ENCODE data around the gene ATP10A.

ATP10A gene

GRCh38 chr15:25795061-25795460 is 68.1 kb downstream of the ATP10A start:
- peaks cover 10% of the 10 kb centered on the region for H3K36me3 Mint-ChIP-seq
- peaks cover 53% of the 10 kb centered on the region for H3K4me1 Mint-ChIP-seq
- no peak for DNase-seq
- H3K4me3 Mint-ChIP-seq = no peak overlapping the region
- no peaks in the 10 kb centered on the region for H3K27me3 Mint-ChIP-seq
- CTCF ChIA-PET = interaction anchor here (1.9 kb wide), 1 partner anchor 66 kb away, joined by 5 read pairs; no protein-coding TSS in a partner anchor
- H3K9me3 Mint-ChIP-seq = no peaks in the 10 kb centered on the region
- no peak overlapping the region for H3K27ac Mint-ChIP-seq

- Mint-ChIP-seq H3K27ac (no peak overlapping the region), H3K9me3 (no peaks in the 10 kb centered on the region), H3K27me3 (no peaks in the 10 kb centered on the region), H3K4me3 (no peak overlapping the region), H3K36me3 (peaks cover 3% of the 10 kb centered on the region), H3K4me1 (peaks cover 50% of the 10 kb centered on the region)
- CTCF ChIA-PET = no interaction called here
- no peak for DNase-seq
Observed at GRCh38 chr15:25793354-25794050, 69.6 kb downstream of the ATP10A start.

DNA sequence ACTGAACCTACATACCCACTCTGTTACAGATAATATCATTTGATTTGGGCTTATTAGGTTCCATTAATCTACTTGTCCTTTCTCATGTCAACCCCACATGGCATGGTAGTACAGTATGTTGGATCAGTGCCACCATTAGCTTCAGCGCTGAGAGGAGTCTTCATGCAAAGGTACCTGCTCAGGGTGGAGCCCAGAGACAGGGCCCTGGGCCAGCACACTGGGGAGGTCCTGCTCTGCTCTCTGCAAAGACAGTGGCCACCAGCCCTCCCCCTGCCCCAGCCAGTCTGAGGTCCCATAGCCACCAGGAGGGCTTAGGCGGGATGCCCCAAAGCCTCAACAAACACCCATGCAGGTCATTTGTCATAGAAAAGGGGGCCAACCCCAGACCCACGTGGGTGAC is 71.0 kb downstream of the ATP10A start:
- peaks cover 3% of the 10 kb centered on the region for H3K36me3 Mint-ChIP-seq
- peaks cover 57% of the 10 kb centered on the region for H3K4me1 Mint-ChIP-seq
- H3K4me3 Mint-ChIP-seq = no peak overlapping the region
- no peak for DNase-seq
- no peak overlapping the region for H3K27ac Mint-ChIP-seq
- H3K27me3 Mint-ChIP-seq = no peaks in the 10 kb centered on the region
- CTCF ChIA-PET = no interaction called here
- H3K9me3 Mint-ChIP-seq = no peaks in the 10 kb centered on the region

DNA sequence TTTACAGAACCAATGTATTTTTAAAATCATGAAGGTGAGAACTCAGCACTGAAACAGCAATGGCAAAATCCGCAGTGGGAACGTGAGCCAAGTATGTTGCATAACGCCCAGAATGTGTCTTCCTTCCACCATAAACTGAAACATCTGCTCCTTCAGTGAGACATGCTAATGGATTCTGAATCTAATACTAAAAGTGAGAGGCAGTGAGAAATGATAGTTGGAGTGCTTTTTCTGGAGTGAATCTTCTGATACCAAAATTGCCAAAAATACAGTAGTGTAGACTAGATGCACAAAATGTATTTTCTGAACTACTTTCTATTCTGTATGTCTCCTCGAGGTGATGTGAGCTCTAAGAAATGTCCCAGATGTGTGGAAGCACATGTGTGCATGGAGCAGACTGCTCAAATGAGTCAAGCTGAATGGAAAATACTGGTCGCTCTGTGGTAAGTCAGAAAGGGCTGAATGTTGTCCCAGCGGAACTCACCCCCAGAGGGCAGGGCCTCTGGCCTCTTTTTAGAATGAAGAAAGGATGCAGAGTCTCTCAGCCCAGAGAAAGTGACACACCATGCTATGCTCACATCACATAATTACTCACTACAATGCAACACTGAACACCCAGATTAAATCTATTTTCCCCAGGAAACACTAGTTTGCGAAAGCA is 73.0 kb downstream of the ATP10A start:
- DNase-seq = peak; percentile 28
- Mint-ChIP-seq H3K9me3 (no peaks in the 10 kb centered on the region), H3K4me3 (no peak overlapping the region), H3K27ac (no peak overlapping the region), H3K36me3 (peaks cover 1% of the 10 kb centered on the region), H3K27me3 (no peaks in the 10 kb centered on the region), H3K4me1 (peaks cover 46% of the 10 kb centered on the region)
- CTCF ChIA-PET = interaction anchor here (0.7 kb wide), 1 partner anchor 26 kb away, joined by 3 read pairs; no protein-coding TSS in a partner anchor

- Mint-ChIP-seq H3K9me3 (no peaks in the 10 kb centered on the region), H3K4me1 (peaks cover 44% of the 10 kb centered on the region), H3K36me3 (no peaks in the 10 kb centered on the region), H3K4me3 (no peak overlapping the region), H3K27me3 (no peaks in the 10 kb centered on the region), H3K27ac (no peak overlapping the region)
- CTCF ChIA-PET = no interaction called here
- no peak for DNase-seq
Observed at GRCh38 chr15:25789616-25789999, 73.5 kb downstream of the ATP10A start.

- no peak overlapping the region for H3K4me3 Mint-ChIP-seq
- H3K9me3 Mint-ChIP-seq = no peaks in the 10 kb centered on the region
- no peak for DNase-seq
- peak overlapping the region; percentile 45 for H3K27ac Mint-ChIP-seq
- H3K27me3 Mint-ChIP-seq = no peaks in the 10 kb centered on the region
- CTCF ChIA-PET = interaction anchor here (0.8 kb wide), 1 partner anchor 145 kb away, joined by 3 read pairs; no protein-coding TSS in a partner anchor
- no peaks in the 10 kb centered on the region for H3K36me3 Mint-ChIP-seq
- peaks cover 44% of the 10 kb centered on the region for H3K4me1 Mint-ChIP-seq
Observed at GRCh38 chr15:25789211-25789610, 73.9 kb downstream of the ATP10A start.

DNA sequence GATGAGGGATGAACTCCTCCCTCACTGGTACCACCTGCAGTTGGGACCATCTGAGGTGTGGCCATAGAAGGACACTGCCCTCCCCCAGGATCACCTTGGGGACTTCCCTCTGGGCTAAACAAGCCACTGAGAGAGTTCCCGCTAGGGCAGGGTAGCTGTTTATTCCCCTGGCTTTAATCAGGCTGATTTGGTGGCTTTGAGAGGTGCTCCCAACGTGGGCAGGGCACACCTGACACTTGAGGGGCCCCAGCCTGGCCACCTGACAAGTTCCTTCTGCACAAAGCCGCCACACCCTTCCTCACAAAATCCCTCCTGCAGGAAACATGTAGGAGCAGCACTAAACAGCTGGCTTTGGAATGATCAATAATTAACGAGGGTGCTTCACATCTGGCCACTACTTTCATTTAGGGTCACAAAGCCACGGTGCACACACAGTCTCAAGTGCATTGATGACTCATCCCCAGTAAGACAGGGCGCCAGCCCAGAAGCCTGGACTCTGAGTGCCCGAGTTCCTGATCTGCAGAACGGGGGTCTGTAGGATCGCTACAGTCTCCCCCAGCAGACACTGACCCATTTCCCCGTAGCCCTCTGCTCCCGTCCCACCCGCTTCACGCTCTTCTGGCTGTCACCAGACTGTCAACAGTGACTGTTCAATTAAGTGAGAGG is 75.1 kb downstream of the ATP10A start:
- no peak for DNase-seq
- Mint-ChIP-seq H3K9me3 (no peaks in the 10 kb centered on the region), H3K36me3 (no peaks in the 10 kb centered on the region), H3K4me3 (no peak overlapping the region), H3K27ac (no peak overlapping the region), H3K27me3 (no peaks in the 10 kb centered on the region), H3K4me1 (peaks cover 46% of the 10 kb centered on the region)
- CTCF ChIA-PET = interaction anchor here (0.5 to 0.8 kb wide), 2 partner anchors 41 to 146 kb away, joined by 3 read pairs; no protein-coding TSS in a partner anchor

DNA sequence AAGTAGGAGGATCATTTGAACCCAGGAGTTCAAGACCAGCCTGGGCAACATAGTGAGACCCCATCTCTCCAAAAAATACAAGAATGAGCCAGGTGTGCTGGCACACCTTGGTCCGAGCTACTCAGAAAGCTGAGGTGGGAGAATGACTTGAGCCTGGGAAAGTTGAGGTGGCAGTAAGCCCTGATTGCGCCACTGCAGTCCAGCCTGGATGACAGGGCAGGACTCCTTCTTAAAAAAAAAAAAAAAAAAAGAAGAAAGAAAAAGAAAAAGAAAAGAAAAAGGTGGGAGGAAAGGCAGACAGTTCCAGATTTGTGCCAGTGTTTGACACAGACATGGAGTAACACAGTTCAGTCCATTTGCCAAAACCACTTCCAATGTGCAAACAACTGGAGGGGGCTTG is 75.7 kb downstream of the ATP10A start:
- Mint-ChIP-seq H3K27me3 (no peaks in the 10 kb centered on the region), H3K27ac (no peak overlapping the region), H3K9me3 (no peaks in the 10 kb centered on the region), H3K4me3 (no peak overlapping the region), H3K4me1 (peaks cover 46% of the 10 kb centered on the region), H3K36me3 (no peaks in the 10 kb centered on the region)
- CTCF ChIA-PET = interaction anchor here (0.5 kb wide), 1 partner anchor 40 kb away, joined by 3 read pairs; no protein-coding TSS in a partner anchor
- DNase-seq = no peak

- no peaks in the 10 kb centered on the region for H3K36me3 Mint-ChIP-seq
- H3K4me3 Mint-ChIP-seq = no peak overlapping the region
- no peak for DNase-seq
- CTCF ChIA-PET = interaction anchor here (0.7 kb wide), 1 partner anchor 10 kb away, joined by 3 read pairs; no protein-coding TSS in a partner anchor
- no peaks in the 10 kb centered on the region for H3K9me3 Mint-ChIP-seq
- H3K27me3 Mint-ChIP-seq = no peaks in the 10 kb centered on the region
- no peak overlapping the region for H3K27ac Mint-ChIP-seq
- peaks cover 36% of the 10 kb centered on the region for H3K4me1 Mint-ChIP-seq
Observed at GRCh38 chr15:25786040-25786439, 77.1 kb downstream of the ATP10A start.

DNA sequence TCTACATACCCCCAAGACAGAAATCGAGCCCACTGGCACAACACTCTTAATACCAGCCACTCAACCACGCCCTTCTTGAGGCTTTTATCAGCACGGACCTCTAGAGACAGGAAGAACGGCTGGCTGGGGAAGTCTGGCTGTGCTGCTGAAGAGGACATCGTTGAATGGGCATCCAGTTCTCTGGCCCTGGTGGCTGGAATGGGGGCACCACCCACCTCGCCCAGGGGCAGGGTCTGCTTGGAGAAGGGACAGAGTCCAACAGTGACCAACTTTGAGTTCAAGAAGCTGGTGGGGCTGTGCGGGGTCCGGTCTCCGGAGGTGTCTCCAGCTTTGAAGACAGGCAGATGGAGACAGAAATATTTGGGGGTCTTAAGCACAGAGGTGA is 77.5 kb downstream of the ATP10A start:
- CTCF ChIA-PET = interaction anchor here (0.7 kb wide), 1 partner anchor 11 kb away, joined by 3 read pairs; no protein-coding TSS in a partner anchor
- H3K27ac Mint-ChIP-seq = no peak overlapping the region
- H3K4me1 Mint-ChIP-seq = peaks cover 33% of the 10 kb centered on the region
- no peak overlapping the region for H3K4me3 Mint-ChIP-seq
- H3K9me3 Mint-ChIP-seq = no peaks in the 10 kb centered on the region
- DNase-seq = no peak
- H3K27me3 Mint-ChIP-seq = no peaks in the 10 kb centered on the region
- no peaks in the 10 kb centered on the region for H3K36me3 Mint-ChIP-seq

- Mint-ChIP-seq H3K27ac (no peak overlapping the region), H3K4me3 (no peak overlapping the region), H3K36me3 (peaks cover 4% of the 10 kb centered on the region), H3K27me3 (no peaks in the 10 kb centered on the region), H3K9me3 (no peaks in the 10 kb centered on the region), H3K4me1 (peaks cover 29% of the 10 kb centered on the region)
- CTCF ChIA-PET = interaction anchor here (0.7 to 2.3 kb wide), 6 partner anchors 13 to 149 kb away, joined by 3 to 9 read pairs (median 6); no protein-coding TSS in a partner anchor
- no peak for DNase-seq
Observed at GRCh38 chr15:25784876-25785640, 78.1 kb downstream of the ATP10A start.

- no peak overlapping the region for H3K4me3 Mint-ChIP-seq
- DNase-seq = peak; percentile 64
- H3K27me3 Mint-ChIP-seq = no peaks in the 10 kb centered on the region
- peaks cover 27% of the 10 kb centered on the region for H3K4me1 Mint-ChIP-seq
- no peak overlapping the region for H3K27ac Mint-ChIP-seq
- no peaks in the 10 kb centered on the region for H3K9me3 Mint-ChIP-seq
- CTCF ChIA-PET = interaction anchor here (0.8 to 2.3 kb wide), 17 partner anchors 9 to 150 kb away, joined by 3 to 10 read pairs (median 5); no protein-coding TSS in a partner anchor
- H3K36me3 Mint-ChIP-seq = peaks cover 9% of the 10 kb centered on the region
Observed at GRCh38 chr15:25783607-25784540, 79.3 kb downstream of the ATP10A start.

DNA sequence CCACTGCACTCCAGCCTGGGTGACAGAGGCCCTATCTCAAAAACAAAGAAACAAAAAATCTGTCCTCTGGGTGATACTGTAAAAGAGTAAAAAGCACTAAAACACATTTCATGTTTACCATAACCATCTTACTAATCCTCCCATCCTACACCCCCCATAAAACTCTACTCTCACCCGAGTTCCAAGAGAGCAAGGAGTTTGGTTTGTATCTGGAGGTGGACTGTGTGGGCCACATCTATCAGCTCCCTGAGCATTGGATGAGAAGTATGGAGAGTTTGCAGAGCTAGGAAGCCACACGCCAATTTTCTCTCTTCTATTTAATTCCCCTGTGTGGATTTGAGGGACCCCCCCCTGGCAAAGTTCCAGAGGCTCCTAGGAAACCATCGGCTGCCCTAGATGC is 80.0 kb downstream of the ATP10A start:
- DNase-seq = no peak
- CTCF ChIA-PET = interaction anchor here (0.8 to 2.3 kb wide), 17 partner anchors 8 to 151 kb away, joined by 3 to 10 read pairs (median 5); no protein-coding TSS in a partner anchor
- no peaks in the 10 kb centered on the region for H3K9me3 Mint-ChIP-seq
- H3K4me3 Mint-ChIP-seq = no peak overlapping the region
- H3K27me3 Mint-ChIP-seq = no peaks in the 10 kb centered on the region
- H3K27ac Mint-ChIP-seq = no peak overlapping the region
- peaks cover 16% of the 10 kb centered on the region for H3K36me3 Mint-ChIP-seq
- H3K4me1 Mint-ChIP-seq = peaks cover 28% of the 10 kb centered on the region
